GM12875 (cell line): ENCODE data around the gene SLC52A3.
A peak's percentile ranks its signal among the peaks of the same experiment; 100 is the strongest.
"Not testable (repeated sequence)": the region's sequence is repeated elsewhere in the genome, so short reads cannot be mapped to it uniquely, and the experiment has no call there.

Source experiments
- H3K4me3 ChIP-seq: one replicate; pipeline ENCODE4 v1.5.1; 2011; ENCODE audit warnings: low read depth, low read length, control low read depth
- TF ChIP-seq, protein P1 (sequence below): IDR thresholded peaks from 2 replicates; pipeline ENCODE4 v1.5.1; 2011; ENCODE audit warnings: low read depth, mild to moderate bottlenecking, control low read depth, inconsistent platforms, low read length, moderate library complexity, borderline replicate concordance; ENCODE audit not compliant: insufficient read depth

SLC52A3 gene

DNA sequence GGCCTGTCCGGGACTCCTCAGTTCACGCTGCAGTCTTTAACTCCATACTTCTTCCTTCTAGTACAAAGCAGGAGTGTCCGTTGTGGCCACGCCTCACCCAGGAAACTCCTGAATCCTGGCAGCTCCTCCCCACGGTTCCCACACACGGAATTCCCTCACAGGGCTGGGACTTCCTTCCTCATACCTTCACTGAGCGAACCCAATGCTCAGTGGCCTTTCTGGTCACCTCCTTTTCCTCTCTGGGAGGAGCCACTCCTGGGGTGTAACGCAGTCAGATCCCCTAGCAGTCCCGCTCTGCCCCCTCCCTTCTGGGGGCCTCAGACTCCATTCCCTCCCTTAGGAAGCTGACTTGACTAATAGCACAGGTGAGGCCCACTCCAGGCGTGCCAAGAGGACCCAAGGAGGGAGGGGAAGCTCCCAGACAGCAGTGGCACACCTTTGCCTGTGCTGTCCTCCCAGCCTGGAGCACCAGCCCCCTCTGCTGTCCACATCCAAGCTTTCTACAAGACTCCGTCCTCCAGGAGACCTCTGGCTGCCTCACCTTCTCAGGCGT, at the start of gene SLC52A3:
Gene SLC52A3 (minus strand): TSS at position 75 of the 553 bp plus-strand sequence. CDS start 2,726 bp downstream, outside the sequence.
- no peak within 1 kb of the TSS for H3K4me3 ChIP-seq
- TF ChIP-seq, protein P1, sequence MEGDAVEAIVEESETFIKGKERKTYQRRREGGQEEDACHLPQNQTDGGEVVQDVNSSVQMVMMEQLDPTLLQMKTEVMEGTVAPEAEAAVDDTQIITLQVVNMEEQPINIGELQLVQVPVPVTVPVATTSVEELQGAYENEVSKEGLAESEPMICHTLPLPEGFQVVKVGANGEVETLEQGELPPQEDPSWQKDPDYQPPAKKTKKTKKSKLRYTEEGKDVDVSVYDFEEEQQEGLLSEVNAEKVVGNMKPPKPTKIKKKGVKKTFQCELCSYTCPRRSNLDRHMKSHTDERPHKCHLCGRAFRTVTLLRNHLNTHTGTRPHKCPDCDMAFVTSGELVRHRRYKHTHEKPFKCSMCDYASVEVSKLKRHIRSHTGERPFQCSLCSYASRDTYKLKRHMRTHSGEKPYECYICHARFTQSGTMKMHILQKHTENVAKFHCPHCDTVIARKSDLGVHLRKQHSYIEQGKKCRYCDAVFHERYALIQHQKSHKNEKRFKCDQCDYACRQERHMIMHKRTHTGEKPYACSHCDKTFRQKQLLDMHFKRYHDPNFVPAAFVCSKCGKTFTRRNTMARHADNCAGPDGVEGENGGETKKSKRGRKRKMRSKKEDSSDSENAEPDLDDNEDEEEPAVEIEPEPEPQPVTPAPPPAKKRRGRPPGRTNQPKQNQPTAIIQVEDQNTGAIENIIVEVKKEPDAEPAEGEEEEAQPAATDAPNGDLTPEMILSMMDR, result peak; percentile 27; the same call in 1 of the 2 replicates

DNA sequence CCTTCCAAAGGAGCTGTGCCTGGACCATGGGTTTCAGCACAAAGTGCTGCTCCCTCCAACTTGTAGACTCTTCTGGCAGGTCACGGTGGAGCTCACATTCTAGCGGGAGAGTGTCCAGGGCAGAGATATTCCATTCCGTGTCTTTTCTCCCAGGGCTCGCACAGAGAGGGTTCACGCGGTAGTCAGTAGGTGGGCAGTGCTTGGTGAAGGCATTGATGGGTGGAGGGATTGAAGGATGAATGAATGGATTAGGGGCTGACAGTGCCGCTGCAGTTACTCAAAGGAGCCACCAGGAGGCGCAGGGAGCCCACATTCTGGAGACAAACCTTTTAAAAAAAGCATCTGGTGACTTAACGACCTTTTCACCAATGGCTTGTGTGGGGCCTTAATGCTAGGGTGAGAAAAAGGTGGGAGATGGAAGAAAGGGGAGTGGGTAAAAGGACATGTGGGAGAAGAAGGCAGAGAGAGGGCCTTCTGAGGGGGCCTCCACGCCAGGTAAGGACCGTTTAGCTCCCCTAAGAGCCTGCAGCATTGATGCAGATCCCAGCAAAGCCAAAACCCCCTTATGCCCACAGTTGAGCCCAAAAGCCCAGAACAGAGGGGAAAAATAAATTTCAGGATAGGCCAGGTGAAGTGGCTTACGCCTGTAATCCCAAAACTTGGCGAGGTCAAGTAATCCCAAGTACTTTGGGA, 47.8 kb upstream of the SLC52A3 start:
- TF ChIP-seq, protein P1, result peak; percentile 93
- H3K4me3 ChIP-seq, result no peak overlapping the region

DNA sequence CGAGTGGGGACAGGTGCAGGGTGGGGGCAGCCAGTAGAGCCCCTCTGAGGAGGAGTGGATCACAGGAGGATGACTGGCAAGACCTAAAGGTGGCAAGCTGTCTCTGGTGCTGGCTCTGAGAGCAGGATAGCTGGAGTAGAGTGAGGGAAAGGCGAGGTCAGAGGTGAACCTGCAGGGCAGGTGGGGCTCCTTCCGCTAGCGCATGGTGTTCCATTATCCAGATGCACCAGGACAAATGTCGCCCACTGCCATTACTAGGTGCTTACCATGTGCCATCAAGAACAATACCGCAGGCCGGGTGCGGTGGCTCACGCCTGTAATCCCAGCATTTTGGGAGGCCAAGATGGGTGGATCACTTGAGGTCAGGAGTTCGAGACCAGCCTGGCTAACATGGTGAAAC, 46.9 kb upstream of the SLC52A3 start:
- no peak overlapping the region for H3K4me3 ChIP-seq
- TF ChIP-seq, protein P1, result no peak

DNA sequence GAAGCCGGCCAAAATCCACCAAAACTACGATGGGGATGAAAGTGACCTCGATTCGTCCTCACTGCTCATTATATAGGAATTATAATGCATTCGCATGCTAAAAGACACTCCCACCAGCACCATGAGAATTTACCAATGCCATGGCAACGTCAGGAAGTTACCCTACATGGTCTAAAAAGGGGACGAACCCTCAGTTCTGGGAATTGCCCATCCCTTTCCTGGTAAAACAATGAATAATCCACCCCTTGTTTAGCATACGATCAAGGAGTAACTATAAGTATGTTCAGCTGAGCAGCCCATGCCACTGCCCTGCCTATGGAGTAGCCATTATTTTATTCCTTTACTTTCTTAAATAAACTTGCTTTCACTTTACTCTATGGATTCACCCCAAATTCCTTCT, 45.1 kb upstream of the SLC52A3 start:
- TF ChIP-seq, protein P1, result no peak
- no peak overlapping the region for H3K4me3 ChIP-seq

DNA sequence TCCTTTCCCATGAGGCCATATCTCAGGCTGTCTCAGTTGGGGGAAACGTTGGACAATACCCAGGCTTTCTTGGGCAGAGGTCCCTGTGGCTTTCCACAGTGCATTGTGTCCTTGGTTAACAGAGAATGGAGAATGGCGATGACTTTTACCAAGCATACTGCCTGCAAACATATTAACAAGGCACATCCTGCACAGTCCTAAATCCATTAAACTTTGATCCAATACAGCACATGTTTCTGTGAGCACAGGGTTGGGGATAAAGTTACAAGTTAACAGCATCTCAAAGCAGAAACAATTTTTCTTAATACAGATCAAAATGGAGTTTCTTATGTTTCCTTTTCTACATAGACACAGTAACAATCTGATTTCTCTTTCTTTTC, 44.1 kb upstream of the SLC52A3 start:
- H3K4me3 ChIP-seq, result not testable (repeated sequence)

DNA sequence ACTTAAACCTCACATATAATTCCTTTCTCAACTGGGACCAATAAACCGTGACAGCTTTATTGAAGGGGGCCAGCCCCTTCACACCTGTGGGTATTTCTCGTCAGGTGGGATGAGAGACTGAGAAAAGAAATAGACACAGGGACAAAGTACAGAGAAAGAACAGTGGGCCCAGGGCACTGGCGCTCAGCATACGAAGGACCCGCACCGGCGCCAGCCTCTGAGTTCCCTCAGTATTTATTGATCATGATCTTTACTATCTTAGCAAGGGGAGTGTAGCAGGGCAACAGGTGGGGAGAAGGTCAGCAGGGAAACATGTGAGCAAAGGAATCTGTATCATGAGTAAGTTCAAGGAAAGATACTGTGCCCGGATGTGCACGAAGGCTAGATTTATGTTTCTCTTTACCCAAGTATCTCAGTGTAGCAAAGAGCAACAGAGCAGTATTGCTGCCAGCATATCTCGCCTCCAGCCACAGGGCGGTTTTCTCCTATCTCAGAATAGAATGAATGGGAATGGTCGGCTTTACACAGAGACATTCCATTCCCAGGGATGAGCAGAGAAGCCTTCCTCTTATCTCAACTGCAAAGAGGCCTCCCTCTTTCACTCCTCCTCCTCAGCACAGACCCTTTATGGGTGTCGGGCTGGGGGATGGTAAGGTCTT, 43.6 kb upstream of the SLC52A3 start:
- not testable (repeated sequence) for H3K4me3 ChIP-seq

DNA sequence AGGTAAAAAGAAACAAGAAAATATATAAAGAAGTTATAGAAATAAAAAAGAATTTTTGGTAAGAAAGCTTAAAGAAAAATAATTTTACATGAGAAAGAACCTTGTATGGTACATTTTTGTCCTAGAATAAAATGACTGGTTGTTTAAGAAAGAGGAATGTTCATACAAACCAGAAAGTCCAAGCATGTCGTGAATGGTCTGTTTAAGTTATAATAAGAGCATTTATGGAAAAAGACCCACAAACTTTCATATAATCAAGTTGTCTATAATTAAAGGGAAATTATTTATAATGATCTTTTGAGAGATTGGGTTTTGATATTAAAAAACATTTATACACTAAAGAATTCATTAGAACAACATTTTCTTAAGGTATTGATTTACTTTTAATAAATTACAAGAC, 37.4 kb upstream of the SLC52A3 start:
- H3K4me3 ChIP-seq, result no peak overlapping the region
- TF ChIP-seq, protein P1, result no peak

DNA sequence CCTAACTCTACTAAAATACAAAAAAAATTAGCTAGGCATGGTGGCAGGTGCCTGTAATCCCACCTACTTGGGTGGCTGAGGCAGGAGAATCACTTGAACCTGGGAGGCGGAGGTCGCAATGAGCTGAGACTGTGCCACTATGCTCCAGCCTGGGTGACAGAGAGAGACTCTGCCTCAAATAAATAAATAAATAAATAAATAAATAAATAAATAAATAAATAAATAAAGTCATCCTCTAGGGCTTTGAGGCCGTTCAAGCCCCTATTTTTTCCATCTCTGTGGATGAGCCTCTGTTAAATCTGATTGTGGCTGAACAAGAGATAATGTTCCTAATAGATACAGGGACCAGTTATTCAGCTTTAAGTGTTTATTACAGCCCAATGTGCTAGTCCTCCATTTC, 33.4 kb upstream of the SLC52A3 start:
- no peak overlapping the region for H3K4me3 ChIP-seq
- TF ChIP-seq, protein P1, result no peak

DNA sequence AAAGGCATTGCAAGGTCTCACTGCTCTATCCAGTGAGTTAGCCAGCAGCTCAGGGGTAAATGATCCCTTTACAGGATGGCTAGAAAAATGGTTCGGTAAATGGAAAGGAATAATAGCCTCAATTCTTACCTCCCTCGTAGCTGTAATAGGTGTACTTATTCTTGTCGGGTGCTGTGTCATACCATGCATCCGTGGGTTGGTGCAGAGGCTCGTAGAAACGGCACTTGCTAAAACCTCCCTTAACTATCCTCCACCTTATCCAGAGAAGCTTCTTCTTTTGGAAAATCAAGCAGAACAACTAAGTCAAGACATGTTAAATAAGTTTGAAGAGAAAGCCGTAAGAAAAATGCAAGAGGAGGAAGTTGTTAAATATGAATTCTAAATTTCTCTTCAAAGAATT, 31.7 kb upstream of the SLC52A3 start:
- H3K4me3 ChIP-seq, result not testable (repeated sequence)

DNA sequence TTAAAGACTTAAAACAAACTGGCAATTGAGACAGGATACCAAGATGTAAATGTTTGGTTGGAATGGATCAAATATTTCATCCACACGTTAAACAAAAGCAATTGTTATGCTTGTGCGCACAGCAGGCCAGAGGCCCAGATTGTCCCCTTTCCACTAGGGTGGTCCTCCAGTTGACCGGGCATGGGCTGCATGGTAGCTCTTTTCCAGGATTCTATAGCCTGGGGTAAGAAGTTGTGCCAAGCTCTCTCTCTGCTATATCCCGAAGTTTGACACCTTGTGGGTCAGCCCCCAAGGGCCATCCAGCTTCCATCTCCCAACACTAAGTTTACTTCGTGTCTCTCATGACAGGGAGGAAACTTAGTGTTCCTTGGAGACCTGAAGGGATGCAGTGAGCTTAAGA, 30.4 kb upstream of the SLC52A3 start:
- not testable (repeated sequence) for H3K4me3 ChIP-seq
